HG03095 (cell line): Measurements from ENCODE around the gene JAK1.
"Not testable (repeated sequence)": the region's sequence is repeated elsewhere in the genome, so short reads cannot be mapped to it uniquely, and the experiment has no call there.

Source experiments
- ATAC-seq: cut with Tn5 transposase; IDR thresholded peaks from one replicate; pipeline ENCODE4 v1.9.1; 2021; ENCODE audit warnings: moderate library complexity; ENCODE audit not compliant: unreplicated experiment

Gene JAK1

GRCh38 chr1:64966158-64966971, at the start of gene JAK1:
Gene JAK1, minus strand, starts transcription at chr1:64966549. Its CDS starts 80,285 bp downstream, at chr1:64886264.
- peak; percentile 75 for ATAC-seq

GRCh38 chr1:65014321-65014720, 48.0 kb upstream of the JAK1 start:
- ATAC-seq = no peak

GRCh38 chr1:65011983-65012382, 45.6 kb upstream of the JAK1 start:
- ATAC-seq = no peak

GRCh38 chr1:65009724-65010420, 43.5 kb upstream of the JAK1 start:
- ATAC-seq = no peak

- no peak for ATAC-seq
Measured at GRCh38 chr1:65009176-65009575, 42.8 kb upstream of the JAK1 start.

- no peak for ATAC-seq
Measured at GRCh38 chr1:65006806-65007205, 40.5 kb upstream of the JAK1 start.

- ATAC-seq = no peak
Measured at GRCh38 chr1:65003316-65003664, 36.9 kb upstream of the JAK1 start.

GRCh38 chr1:65002508-65003315, 36.4 kb upstream of the JAK1 start:
- peak; percentile 75 for ATAC-seq

GRCh38 chr1:65002156-65002507, 35.8 kb upstream of the JAK1 start:
- ATAC-seq = no peak

- ATAC-seq = no peak
Measured at GRCh38 chr1:65001231-65001792, 35.0 kb upstream of the JAK1 start.

- ATAC-seq = not testable (repeated sequence)
Measured at GRCh38 chr1:64998425-64998948, 32.1 kb upstream of the JAK1 start.

- no peak for ATAC-seq
Measured at GRCh38 chr1:64996541-64997257, 30.4 kb upstream of the JAK1 start.

GRCh38 chr1:64995316-64995715, 29.0 kb upstream of the JAK1 start:
- no peak for ATAC-seq

- peak; percentile 96 for ATAC-seq
Measured at GRCh38 chr1:64986903-64987871, 20.8 kb upstream of the JAK1 start.

GRCh38 chr1:64984737-64985136, 18.4 kb upstream of the JAK1 start:
- ATAC-seq = no peak

GRCh38 chr1:64984106-64984505, 17.8 kb upstream of the JAK1 start:
- no peak for ATAC-seq

- ATAC-seq = no peak
Measured at GRCh38 chr1:64983110-64983509, 16.8 kb upstream of the JAK1 start.

- no peak for ATAC-seq
Measured at GRCh38 chr1:64981601-64982533, 15.5 kb upstream of the JAK1 start.
